HFFc6 (cell line): ENCODE measurements around the gene ACBD3. TPM values are rescaled to one million over a fixed set of nuclear protein-coding genes. Genes with fewer than 3 reads are reported as not detected.
A peak's percentile ranks its signal among the peaks of the same experiment; 100 is the strongest.

ENCODE experiments used
- DNase-seq: peaks from one replicate; pipeline ENCODE4 v3.0.0-alpha.2; 2018
- H3K27ac Mint-ChIP-seq: 2 replicates; pipeline ENCODE4 v1.8.0; 2020; ENCODE audit warnings: mild to moderate bottlenecking, mixed read lengths
- H3K27me3 Mint-ChIP-seq: 2 replicates; pipeline ENCODE4 v1.8.0; 2021; ENCODE audit warnings: mild to moderate bottlenecking, moderate library complexity, mixed read lengths; ENCODE audit not compliant: insufficient read depth
- H3K36me3 Mint-ChIP-seq: 2 replicates; pipeline ENCODE4 v1.8.0; 2021; ENCODE audit warnings: low read depth, mixed read lengths
- H3K4me1 Mint-ChIP-seq: 2 replicates; pipeline ENCODE4 v1.8.0; 2020; ENCODE audit warnings: low read depth, mixed read lengths
- H3K4me3 Mint-ChIP-seq: 2 replicates; pipeline ENCODE4 v1.8.0; 2020; ENCODE audit warnings: mild to moderate bottlenecking, moderate library complexity, mixed read lengths
- H3K9me3 Mint-ChIP-seq: 2 replicates; pipeline ENCODE4 v1.8.0; 2020; ENCODE audit warnings: mild to moderate bottlenecking, mixed read lengths
- total RNA-seq, 6 experiments: library from RNA; stranded (reverse); fragmentation: NEBNext Ultra II Directional; extraction: Animal tissue kit (Norgen Biotek cat#: 25700); gene quantifications; 2 replicates in 1 of 6; 3 replicates in 5 of 6; pipeline ENCODE4 v1.2.3, GENCODE V29; 2021
- TF ChIP-seq, protein P1 (sequence below): fragments of 200-600 bp; sonication (generic); IDR thresholded peaks from 2 replicates; pipeline ENCODE4 v1.5.0; 2021; ENCODE audit warnings: antibody characterized with exemption, mild to moderate bottlenecking

Gene ACBD3
- total RNA-seq, 6 experiments from 2014 or later = 63.9 to 72.8 (median 70.5) TPM

DNA sequence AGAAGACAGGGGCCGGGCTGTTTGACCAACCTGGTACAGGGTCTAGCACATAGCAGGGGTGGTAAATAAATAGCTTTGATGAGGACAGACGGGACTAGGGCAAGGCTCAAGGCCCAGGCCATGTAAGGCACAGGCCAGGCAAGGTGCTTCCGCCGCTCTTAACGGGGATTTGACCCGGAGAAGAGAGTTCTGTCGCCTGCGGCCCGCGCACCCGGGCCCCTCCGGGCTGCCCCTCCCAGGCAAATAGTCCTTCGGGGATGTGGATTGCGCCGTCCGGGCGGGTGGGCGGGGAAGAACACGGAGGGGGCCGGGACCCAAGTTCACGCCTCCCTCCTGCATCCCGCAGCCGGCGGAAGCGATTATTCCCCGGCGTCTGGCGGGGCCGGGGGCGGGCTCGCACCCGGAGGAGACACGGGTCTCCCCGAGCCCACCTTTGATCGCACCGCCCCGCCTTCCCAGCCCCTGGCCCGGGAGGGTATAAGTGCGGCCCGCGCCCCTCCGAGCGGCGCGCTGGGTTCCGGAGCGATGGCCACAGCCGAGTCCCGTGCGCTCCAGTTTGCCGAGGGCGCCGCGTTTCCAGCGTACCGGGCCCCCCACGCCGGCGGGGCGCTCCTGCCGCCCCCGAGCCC, 36.7 kb upstream of the ACBD3 start, which contains the start of gene MIXL1:
Gene MIXL1 (plus strand): TSS at position 508 of the 629 bp plus-strand sequence. CDS start 18 bp downstream, at position 526.
- no peaks in the 10 kb centered on the region for H3K9me3 Mint-ChIP-seq
- no peaks in the 10 kb centered on the region for H3K36me3 Mint-ChIP-seq
- no peaks in the 10 kb centered on the region for H3K4me1 Mint-ChIP-seq
- H3K27me3 Mint-ChIP-seq = peaks cover 10% of the 10 kb centered on the region; the same call in 1 of the 2 replicates
- TF ChIP-seq, protein P1, sequence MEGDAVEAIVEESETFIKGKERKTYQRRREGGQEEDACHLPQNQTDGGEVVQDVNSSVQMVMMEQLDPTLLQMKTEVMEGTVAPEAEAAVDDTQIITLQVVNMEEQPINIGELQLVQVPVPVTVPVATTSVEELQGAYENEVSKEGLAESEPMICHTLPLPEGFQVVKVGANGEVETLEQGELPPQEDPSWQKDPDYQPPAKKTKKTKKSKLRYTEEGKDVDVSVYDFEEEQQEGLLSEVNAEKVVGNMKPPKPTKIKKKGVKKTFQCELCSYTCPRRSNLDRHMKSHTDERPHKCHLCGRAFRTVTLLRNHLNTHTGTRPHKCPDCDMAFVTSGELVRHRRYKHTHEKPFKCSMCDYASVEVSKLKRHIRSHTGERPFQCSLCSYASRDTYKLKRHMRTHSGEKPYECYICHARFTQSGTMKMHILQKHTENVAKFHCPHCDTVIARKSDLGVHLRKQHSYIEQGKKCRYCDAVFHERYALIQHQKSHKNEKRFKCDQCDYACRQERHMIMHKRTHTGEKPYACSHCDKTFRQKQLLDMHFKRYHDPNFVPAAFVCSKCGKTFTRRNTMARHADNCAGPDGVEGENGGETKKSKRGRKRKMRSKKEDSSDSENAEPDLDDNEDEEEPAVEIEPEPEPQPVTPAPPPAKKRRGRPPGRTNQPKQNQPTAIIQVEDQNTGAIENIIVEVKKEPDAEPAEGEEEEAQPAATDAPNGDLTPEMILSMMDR = no peak
- H3K27ac Mint-ChIP-seq = no peak within 1 kb of the TSS
- DNase-seq = no peak
- peak within 1 kb of the TSS; percentile 42 for H3K4me3 Mint-ChIP-seq

DNA sequence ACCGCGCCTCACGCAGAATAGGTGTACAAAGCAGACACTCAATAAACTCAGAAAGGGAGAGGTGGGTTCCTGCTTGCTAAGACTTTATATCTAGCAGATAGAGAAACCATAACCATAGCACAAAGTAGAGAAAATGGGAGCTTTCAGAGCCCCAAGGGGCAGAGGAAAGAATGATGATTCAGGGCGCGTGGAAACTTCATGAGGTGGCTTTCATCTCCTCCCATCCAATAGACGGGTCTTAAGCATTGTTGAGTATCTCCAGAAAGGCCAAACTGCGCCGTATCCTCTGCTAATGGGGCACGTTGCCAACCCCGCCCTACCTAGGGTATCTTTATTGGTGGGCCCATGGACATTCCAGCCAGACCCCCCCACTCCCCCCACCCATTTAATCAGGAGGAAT, 36.1 kb upstream of the ACBD3 start:
- Mint-ChIP-seq H3K27me3 (peaks cover 10% of the 10 kb centered on the region; the same call in 1 of the 2 replicates), H3K4me1 (no peaks in the 10 kb centered on the region)

DNA sequence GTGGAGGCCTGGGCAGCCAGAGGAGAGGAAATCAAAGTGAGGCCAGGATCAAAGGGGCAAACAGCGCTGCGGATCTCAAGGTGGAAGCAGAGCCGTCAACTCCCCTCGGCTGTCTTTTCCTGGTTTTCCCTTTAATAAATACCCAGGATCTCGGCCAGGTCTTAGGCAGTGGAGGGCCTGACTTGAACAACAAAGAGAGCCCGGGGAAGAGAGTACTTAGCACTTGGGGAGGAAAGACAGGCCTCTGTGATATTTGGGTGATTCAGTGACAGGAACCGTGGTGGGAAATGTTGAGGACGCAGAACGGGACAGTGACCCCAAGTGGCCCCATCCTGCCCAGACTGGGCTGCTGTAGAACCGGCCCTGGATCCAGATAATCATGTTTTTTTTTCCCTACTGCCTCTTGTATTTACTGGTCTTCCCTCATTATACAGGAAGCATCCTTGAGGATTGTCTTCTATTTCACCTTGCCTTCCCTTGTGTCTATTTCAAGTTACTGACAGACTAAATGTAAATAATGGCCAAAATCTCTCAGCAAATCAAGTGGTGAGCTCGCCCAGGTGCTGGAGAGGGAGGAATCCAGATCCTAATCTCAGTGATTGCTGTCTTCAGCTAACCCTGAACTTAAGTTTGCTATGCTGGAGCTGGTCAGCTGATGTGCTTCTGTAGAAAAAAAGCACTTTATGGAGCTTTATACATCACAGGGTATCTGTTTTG, 34.1 kb upstream of the ACBD3 start:
- Mint-ChIP-seq H3K4me3 (no peak overlapping the region), H3K27me3 (peaks cover 10% of the 10 kb centered on the region; the same call in 1 of the 2 replicates), H3K36me3 (no peaks in the 10 kb centered on the region), H3K4me1 (0 out of 2 replicates have a peak, but pooled peaks cover 5% of the 10 kb centered on the region), H3K9me3 (no peaks in the 10 kb centered on the region), H3K27ac (no peak overlapping the region)
- TF ChIP-seq, protein P1 = no peak
- DNase-seq = no peak

More for the DNA sequence above, 36.1 kb upstream of the ACBD3 start:
- TF ChIP-seq, protein P1 = no peak
- Mint-ChIP-seq H3K27ac (no peak overlapping the region), H3K9me3 (no peaks in the 10 kb centered on the region), H3K36me3 (no peaks in the 10 kb centered on the region), H3K4me3 (no peak overlapping the region; the same call in 1 of the 2 replicates)
- no peak for DNase-seq

DNA sequence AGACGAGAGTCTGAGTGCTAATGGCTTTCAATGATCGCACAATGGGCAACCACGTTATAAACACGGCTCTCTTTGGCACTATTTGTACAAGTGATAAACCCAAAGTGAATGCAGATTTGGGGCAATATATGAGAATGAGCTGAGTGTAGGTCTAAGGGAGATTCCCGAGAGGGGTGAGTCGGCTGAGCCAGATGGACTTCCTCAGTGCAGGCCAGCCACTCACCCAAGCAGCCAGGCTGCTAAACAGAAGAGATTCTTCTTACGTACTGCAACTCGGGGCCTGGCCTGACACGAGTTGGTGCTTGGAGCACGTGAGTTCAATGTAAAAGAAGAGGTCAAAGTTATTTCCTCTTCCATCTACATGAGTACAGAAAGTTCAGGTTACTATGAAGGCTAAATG, 30.7 kb upstream of the ACBD3 start:
- Mint-ChIP-seq H3K4me1 (peaks cover 5% of the 10 kb centered on the region; the same call in 1 of the 2 replicates), H3K36me3 (no peaks in the 10 kb centered on the region), H3K27me3 (peaks cover 6% of the 10 kb centered on the region), H3K27ac (no peak overlapping the region), H3K4me3 (no peak overlapping the region), H3K9me3 (no peaks in the 10 kb centered on the region)
- TF ChIP-seq, protein P1 = no peak
- DNase-seq = no peak

DNA sequence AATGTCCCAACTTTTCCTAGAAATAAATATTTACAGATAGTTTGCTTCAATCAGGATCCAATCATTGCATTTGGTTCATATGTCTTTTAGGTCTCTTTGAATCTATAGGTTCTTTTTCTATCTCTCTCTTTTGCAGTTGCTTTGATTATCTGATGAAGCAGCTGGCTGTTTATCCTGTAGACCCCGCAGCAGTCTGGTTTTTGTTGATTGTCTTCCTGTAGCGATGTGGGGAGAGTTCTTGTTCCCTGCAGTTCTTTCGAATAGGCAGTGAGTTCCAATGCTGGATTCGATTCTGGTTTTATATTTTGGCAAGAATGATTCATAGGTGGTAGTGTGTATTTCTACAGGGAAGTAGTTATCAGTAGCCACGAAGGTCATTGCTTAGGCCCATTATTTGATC, 29.5 kb upstream of the ACBD3 start:
- DNase-seq = no peak
- no peak overlapping the region for H3K27ac Mint-ChIP-seq
- no peaks in the 10 kb centered on the region for H3K36me3 Mint-ChIP-seq
- H3K9me3 Mint-ChIP-seq = no peaks in the 10 kb centered on the region
- TF ChIP-seq, protein P1 = no peak
- no peak overlapping the region for H3K4me3 Mint-ChIP-seq
- peaks cover 5% of the 10 kb centered on the region; the same call in 1 of the 2 replicates for H3K4me1 Mint-ChIP-seq
- peaks cover 4% of the 10 kb centered on the region for H3K27me3 Mint-ChIP-seq
